ENCODE measurements around the gene PRKCH. TPM values are rescaled to one million over a fixed set of nuclear protein-coding genes. Genes with fewer than 3 reads are reported as not detected.

PRKCH gene
- total RNA-seq, 1 donor from 2014 or later: 217 TPM

- intact Hi-C loops (cut with micrococcal nuclease): no loop called here
Measured at GRCh38 chr14:61498811-61499210, 177.4 kb downstream of the PRKCH start.

- intact Hi-C loops (cut with micrococcal nuclease): no loop called here
Measured at GRCh38 chr14:61499991-61500390, 178.6 kb downstream of the PRKCH start.

GRCh38 chr14:61501714-61502458 is 180.5 kb downstream of the PRKCH start:
- intact Hi-C loops (cut with micrococcal nuclease): loop anchor here (2.0 kb wide), 1 partner anchor 61 kb away; no protein-coding TSS in a partner anchor

- intact Hi-C loops (cut with micrococcal nuclease): loop anchor here (1.0 to 2.0 kb wide), 9 partner anchors 9 to 194 kb away; no protein-coding TSS in a partner anchor
Measured at GRCh38 chr14:61502459-61503093, 181.2 kb downstream of the PRKCH start.

- intact Hi-C loops (cut with micrococcal nuclease): loop anchor here (1.0 to 2.0 kb wide), 9 partner anchors 8 to 193 kb away; no protein-coding TSS in a partner anchor
Measured at GRCh38 chr14:61503167-61503801, 181.9 kb downstream of the PRKCH start.

- intact Hi-C loops (cut with micrococcal nuclease): no loop called here
Measured at GRCh38 chr14:61504901-61505300, 183.5 kb downstream of the PRKCH start.

GRCh38 chr14:61505815-61506809 is 184.7 kb downstream of the PRKCH start:
- intact Hi-C loops (cut with micrococcal nuclease): no loop called here

- intact Hi-C loops (cut with micrococcal nuclease): no loop called here
Measured at GRCh38 chr14:61508526-61508925, 187.1 kb downstream of the PRKCH start.

GRCh38 chr14:61510736-61511557 is 189.6 kb downstream of the PRKCH start:
- intact Hi-C loops (cut with micrococcal nuclease): loop anchor here (1.0 kb wide), 1 partner anchor 8 kb away; no protein-coding TSS in a partner anchor

- intact Hi-C loops (cut with micrococcal nuclease): loop anchor here (1.0 kb wide), 1 partner anchor 8 kb away; no protein-coding TSS in a partner anchor
Measured at GRCh38 chr14:61511558-61511948, 190.2 kb downstream of the PRKCH start.

GRCh38 chr14:61512026-61512834 is 190.9 kb downstream of the PRKCH start:
- intact Hi-C loops (cut with micrococcal nuclease): no loop called here

GRCh38 chr14:61513986-61514830 is 192.8 kb downstream of the PRKCH start:
- intact Hi-C loops (cut with micrococcal nuclease): no loop called here

GRCh38 chr14:61514927-61515326 is 193.5 kb downstream of the PRKCH start:
- intact Hi-C loops (cut with micrococcal nuclease): no loop called here

GRCh38 chr14:61515436-61516117 is 194.2 kb downstream of the PRKCH start:
- intact Hi-C loops (cut with micrococcal nuclease): loop anchor here (1.0 kb wide), 1 partner anchor 10 kb away; no protein-coding TSS in a partner anchor

GRCh38 chr14:61516118-61516743 is 194.9 kb downstream of the PRKCH start:
- intact Hi-C loops (cut with micrococcal nuclease): loop anchor here (1.0 kb wide), 1 partner anchor 9 kb away; no protein-coding TSS in a partner anchor

GRCh38 chr14:61516964-61517653 is 195.7 kb downstream of the PRKCH start:
- intact Hi-C loops (cut with micrococcal nuclease): loop anchor here (1.0 kb wide), 1 partner anchor 8 kb away; no protein-coding TSS in a partner anchor
